Neural progenitor cell (in vitro differentiated cells): ENCODE measurements around the gene PAK6. TPM values are rescaled to one million over a fixed set of nuclear protein-coding genes. Genes with fewer than 3 reads are reported as not detected.

Experiments
- DNase-seq: peaks from one replicate; pipeline ENCODE4 v3.0.0-alpha.2; 2016; ENCODE audit warnings: low spot score
- H2AFZ ChIP-seq: fragments of 200-600 bp; sonication (generic); replicated peaks from 2 replicates; pipeline ENCODE4 v1.6.1; 2016; ENCODE audit warnings: antibody characterized with exemption
- H3F3A ChIP-seq: fragments of 200-600 bp; sonication (generic); 2 replicates; pipeline ENCODE4 v1.6.1; 2016; ENCODE audit warnings: antibody characterized with exemption, low read depth
- H3K27ac ChIP-seq: fragments of 200-600 bp; sonication (generic); 2 replicates; pipeline ENCODE4 v1.5.1; 2016; ENCODE audit warnings: mild to moderate bottlenecking
- H3K27me3 ChIP-seq: fragments of 200-600 bp; sonication (generic); 2 replicates; pipeline ENCODE4 v1.6.1; 2016; ENCODE audit warnings: mild to moderate bottlenecking, moderate library complexity
- H3K36me3 ChIP-seq: fragments of 200-600 bp; sonication (generic); 2 replicates; pipeline ENCODE4 v1.5.1; 2016
- H3K4me1 ChIP-seq: fragments of 200-600 bp; sonication (generic); 2 replicates; pipeline ENCODE4 v1.6.1; 2016; ENCODE audit warnings: mixed run types
- H3K4me2 ChIP-seq: fragments of 200-600 bp; sonication (generic); 2 replicates; pipeline ENCODE4 v1.6.1; 2016
- H3K4me3 ChIP-seq: fragments of 200-600 bp; sonication (generic); 2 replicates; pipeline ENCODE4 v1.5.1; 2016
- H3K79me2 ChIP-seq: fragments of 200-600 bp; sonication (generic); 2 replicates; pipeline ENCODE4 v1.6.1; 2016; ENCODE audit warnings: low read depth
- H3K9ac ChIP-seq: fragments of 200-600 bp; sonication (generic); 2 replicates; pipeline ENCODE4 v1.6.1; 2016
- H3K9me3 ChIP-seq: fragments of 200-600 bp; sonication (generic); 2 replicates; pipeline ENCODE4 v1.5.1; 2016; ENCODE audit warnings: low read depth
- H4K20me1 ChIP-seq: fragments of 200-600 bp; sonication (generic); 2 replicates; pipeline ENCODE4 v1.6.1; 2016; ENCODE audit warnings: low read depth
- H3K27ac Mint-ChIP-seq: 3 replicates; pipeline ENCODE4 v1.8.0; 2021; ENCODE audit warnings: mixed read lengths
- H3K27me3 Mint-ChIP-seq: 2 replicates; pipeline ENCODE4 v1.8.0; 2022; ENCODE audit warnings: low read depth, mild to moderate bottlenecking, inconsistent platforms, moderate library complexity, mixed read lengths; ENCODE audit not compliant: insufficient read depth
- H3K36me3 Mint-ChIP-seq: 3 replicates; pipeline ENCODE4 v1.8.0; 2021; ENCODE audit warnings: mixed read lengths
- H3K4me1 Mint-ChIP-seq: 3 replicates; pipeline ENCODE4 v1.8.0; 2021; ENCODE audit warnings: mixed read lengths
- H3K4me3 Mint-ChIP-seq: 3 replicates; pipeline ENCODE4 v1.8.0; 2021; ENCODE audit warnings: mild to moderate bottlenecking, moderate library complexity, mixed read lengths
- H3K9me3 Mint-ChIP-seq: 3 replicates; pipeline ENCODE4 v1.8.0; 2020; ENCODE audit warnings: mixed read lengths
- CTCF ChIP-seq: fragments of 200-600 bp; sonication (generic); IDR thresholded peaks from 2 replicates; pipeline ENCODE4 v1.5.1; 2017; ENCODE audit warnings: antibody characterized with exemption, mild to moderate bottlenecking
- EZH2 ChIP-seq: fragments of 200-600 bp; sonication (generic); IDR thresholded peaks from 2 replicates; pipeline ENCODE4 v1.6.1; 2017; ENCODE audit warnings: antibody characterized with exemption, mild to moderate bottlenecking, moderate library complexity
- EZH2phosphoT487 ChIP-seq: fragments of 200-600 bp; sonication (generic); IDR thresholded peaks from 2 replicates; pipeline ENCODE4 v1.6.1; 2017; ENCODE audit warnings: antibody characterized with exemption
- total RNA-seq: library from RNA; depleted of rRNA; stranded (reverse); fragments of >200 nt; gene quantifications from 2 replicates; pipeline ENCODE4 v1.2.3, GENCODE V29; 2015; ENCODE audit warnings: low replicate concordance

PAK6 gene
- total RNA-seq, 1 donor from 2014 or later: not detected

- Mint-ChIP-seq H3K36me3 (peaks cover 5% of the 10 kb centered on the region), H3K4me1 (peaks cover 61% of the 10 kb centered on the region), H3K4me3 (no peak overlapping the region), H3K27ac (peak overlapping the region; percentile 85), H3K9me3 (peaks cover 14% of the 10 kb centered on the region), H3K27me3 (peaks cover 20% of the 10 kb centered on the region)
- no peak for DNase-seq
- H3F3A ChIP-seq: peaks cover 9% of the 10 kb centered on the region
- H3K9me3 ChIP-seq: peaks cover 2% of the 10 kb centered on the region
- H3K4me2 ChIP-seq: no peak overlapping the region
- H3K9ac ChIP-seq: no peak overlapping the region
- H3K4me3 ChIP-seq: no peak overlapping the region
- no peak overlapping the region for H2AFZ ChIP-seq
- no peaks in the 10 kb centered on the region for H3K79me2 ChIP-seq
- H3K36me3 ChIP-seq: no peaks in the 10 kb centered on the region
- H3K27ac ChIP-seq: no peak overlapping the region
- no peaks in the 10 kb centered on the region for H4K20me1 ChIP-seq
- H3K4me1 ChIP-seq: peaks cover 24% of the 10 kb centered on the region
- H3K27me3 ChIP-seq: peaks cover 36% of the 10 kb centered on the region
- no peak for TF ChIP-seq EZH2phosphoT487
- no peak for TF ChIP-seq CTCF
These were observed 56.4 kb downstream of the PAK6 start for GRCh38 chr15:40295297-40295696.

GRCh38 chr15:40295877-40296560 is 57.2 kb downstream of the PAK6 start:
- no peaks in the 10 kb centered on the region for H3K36me3 ChIP-seq
- Mint-ChIP-seq H3K36me3 (peaks cover 5% of the 10 kb centered on the region), H3K4me3 (no peak overlapping the region), H3K27me3 (peaks cover 21% of the 10 kb centered on the region), H3K9me3 (peaks cover 17% of the 10 kb centered on the region), H3K27ac (peak overlapping the region; percentile 85), H3K4me1 (peaks cover 62% of the 10 kb centered on the region)
- H2AFZ ChIP-seq: no peak overlapping the region
- H3K4me2 ChIP-seq: no peak overlapping the region
- H3K27ac ChIP-seq: no peak overlapping the region
- no peak for TF ChIP-seq EZH2
- no peak for TF ChIP-seq CTCF
- no peak for TF ChIP-seq EZH2phosphoT487
- H3K27me3 ChIP-seq: peaks cover 29% of the 10 kb centered on the region
- H3K9ac ChIP-seq: no peak overlapping the region
- DNase-seq: no peak
- H3K9me3 ChIP-seq: peaks cover 5% of the 10 kb centered on the region
- H3K4me3 ChIP-seq: no peak overlapping the region
- H3F3A ChIP-seq: peaks cover 4% of the 10 kb centered on the region
- no peaks in the 10 kb centered on the region for H3K79me2 ChIP-seq
- no peaks in the 10 kb centered on the region for H4K20me1 ChIP-seq
- peaks cover 19% of the 10 kb centered on the region for H3K4me1 ChIP-seq

- Histone ChIP-seq H3K36me3 (no peaks in the 10 kb centered on the region), H3K4me1 (peaks cover 15% of the 10 kb centered on the region), H3K9ac (no peak overlapping the region), H3K4me2 (no peak overlapping the region), H3K79me2 (no peaks in the 10 kb centered on the region), H3K4me3 (no peak overlapping the region), H3K9me3 (peaks cover 5% of the 10 kb centered on the region), H3K27me3 (peaks cover 22% of the 10 kb centered on the region), H3F3A (no peaks in the 10 kb centered on the region), H3K27ac (no peak overlapping the region), H4K20me1 (no peaks in the 10 kb centered on the region), H2AFZ (no peak overlapping the region)
- DNase-seq: no peak
- peak overlapping the region; percentile 21 for H3K4me3 Mint-ChIP-seq
- H3K9me3 Mint-ChIP-seq: peaks cover 19% of the 10 kb centered on the region
- TF ChIP-seq EZH2: no peak
- TF ChIP-seq CTCF: no peak
- no peak for TF ChIP-seq EZH2phosphoT487
- H3K27ac Mint-ChIP-seq: peak overlapping the region; percentile 57
- peaks cover 5% of the 10 kb centered on the region for H3K36me3 Mint-ChIP-seq
- H3K27me3 Mint-ChIP-seq: peaks cover 21% of the 10 kb centered on the region
- H3K4me1 Mint-ChIP-seq: peaks cover 66% of the 10 kb centered on the region
These were observed 57.8 kb downstream of the PAK6 start for GRCh38 chr15:40296561-40297230.
